Loucy (cell line): ENCODE measurements around the gene CORO7.
"Not testable (repeated sequence)": the region's sequence is repeated elsewhere in the genome, so short reads cannot be mapped to it uniquely, and the experiment has no call there.

ENCODE experiments used
- H2AFZ ChIP-seq: fragments of 200-600 bp; sonication (generic); 2 replicates; pipeline ENCODE4 v1.6.0; 2016; ENCODE audit warnings: antibody characterized with exemption, mild to moderate bottlenecking, low read length, moderate library complexity
- H3F3A ChIP-seq: fragments of 200-600 bp; 2 replicates; pipeline ENCODE4 v1.6.0; 2016; ENCODE audit warnings: antibody characterized with exemption, low read depth, mild to moderate bottlenecking
- H3K27me3 ChIP-seq: fragments of 200-600 bp; sonication (generic); 2 replicates; pipeline ENCODE4 v1.6.1; 2014; ENCODE audit warnings: low read length, mild to moderate bottlenecking; ENCODE audit not compliant: insufficient read depth, poor library complexity, severe bottlenecking
- H3K36me3 ChIP-seq: fragments of 200-600 bp; sonication (generic); 2 replicates; pipeline ENCODE4 v1.6.1; 2016; ENCODE audit warnings: low read length; ENCODE audit not compliant: insufficient read depth
- H3K4me1 ChIP-seq: fragments of 200-600 bp; sonication (generic); 2 replicates; pipeline ENCODE4 v1.5.1; 2014; ENCODE audit warnings: low read length, mild to moderate bottlenecking; ENCODE audit not compliant: insufficient read depth, poor library complexity, severe bottlenecking
- H3K4me2 ChIP-seq: fragments of 200-600 bp; sonication (generic); 2 replicates; pipeline ENCODE4 v1.6.0; 2014; ENCODE audit warnings: antibody characterized with exemption, low read length, low read depth, mild to moderate bottlenecking; ENCODE audit not compliant: poor library complexity, severe bottlenecking
- H3K4me3 ChIP-seq: fragments of 200-600 bp; sonication (generic); 2 replicates; pipeline ENCODE4 v1.5.1; 2014; ENCODE audit warnings: low read length, mild to moderate bottlenecking, mixed read lengths; ENCODE audit not compliant: poor library complexity, severe bottlenecking
- H3K79me2 ChIP-seq: fragments of 200-600 bp; sonication (generic); 2 replicates; pipeline ENCODE4 v1.6.1; 2014; ENCODE audit warnings: low read length; ENCODE audit not compliant: insufficient read depth
- H3K9ac ChIP-seq: fragments of 200-600 bp; sonication (generic); 2 replicates; pipeline ENCODE4 v1.6.0; 2014; ENCODE audit warnings: mild to moderate bottlenecking, low read depth, low read length, moderate library complexity; ENCODE audit not compliant: poor library complexity, severe bottlenecking
- H3K9me2 ChIP-seq: fragments of 200-600 bp; sonication (generic); replicated peaks from 2 replicates; pipeline ENCODE4 v1.6.1; 2016; ENCODE audit warnings: low read depth, low read length, mixed read lengths
- H3K9me3 ChIP-seq: fragments of 200-600 bp; sonication (generic); 2 replicates; pipeline ENCODE4 v1.6.1; 2014; ENCODE audit warnings: mild to moderate bottlenecking, antibody characterized with exemption, low read length, low read depth; ENCODE audit not compliant: insufficient read depth
- H4K20me1 ChIP-seq: fragments of 200-600 bp; sonication (generic); 2 replicates; pipeline ENCODE4 v1.6.0; 2014; ENCODE audit warnings: antibody characterized with exemption, low read length, mild to moderate bottlenecking; ENCODE audit not compliant: insufficient read depth, poor library complexity, severe bottlenecking
- CTCF ChIP-seq: fragments of 200-600 bp; sonication (generic); conservative IDR thresholded peaks from 2 replicates; pipeline ENCODE4 v1.5.1; 2014; ENCODE audit warnings: mild to moderate bottlenecking, antibody characterized with exemption, low read length
- EZH2phosphoT487 ChIP-seq: fragments of 200-600 bp; IDR thresholded peaks from 2 replicates; pipeline ENCODE4 v1.6.1; 2018; ENCODE audit warnings: antibody characterized with exemption, mild to moderate bottlenecking, moderate library complexity, borderline replicate concordance

The CORO7 gene

GRCh38 chr16:4334724-4335495 is 81.5 kb downstream of the CORO7 start:
- no peaks in the 10 kb centered on the region for H3K36me3 ChIP-seq
- H3K4me1 ChIP-seq: no peaks in the 10 kb centered on the region
- no peaks in the 10 kb centered on the region for H3K9me3 ChIP-seq
- H3K27me3 ChIP-seq: no peaks in the 10 kb centered on the region
- H3F3A ChIP-seq: no peaks in the 10 kb centered on the region
- H3K4me2 ChIP-seq: no peak overlapping the region
- H4K20me1 ChIP-seq: no peaks in the 10 kb centered on the region
- H3K9ac ChIP-seq: no peak overlapping the region
- H2AFZ ChIP-seq: no peak overlapping the region
- TF ChIP-seq CTCF (no peak), EZH2phosphoT487 (no peak)
- H3K4me3 ChIP-seq: no peak overlapping the region
- no peaks in the 10 kb centered on the region for H3K9me2 ChIP-seq
- H3K79me2 ChIP-seq: no peaks in the 10 kb centered on the region

- not testable (repeated sequence) for H4K20me1 ChIP-seq, H3K4me3 ChIP-seq, H3K79me2 ChIP-seq, H3K9me2 ChIP-seq, H3K36me3 ChIP-seq, H3K9ac ChIP-seq, H3K4me2 ChIP-seq, H2AFZ ChIP-seq, H3F3A ChIP-seq, H3K9me3 ChIP-seq, H3K4me1 ChIP-seq, H3K27me3 ChIP-seq
Measured at GRCh38 chr16:4333714-4334113, 82.7 kb downstream of the CORO7 start.

- Histone ChIP-seq H2AFZ (no peak overlapping the region), H3K79me2 (no peaks in the 10 kb centered on the region), H3K4me1 (no peaks in the 10 kb centered on the region), H3K36me3 (no peaks in the 10 kb centered on the region), H3F3A (no peaks in the 10 kb centered on the region), H3K4me3 (no peak overlapping the region), H4K20me1 (no peaks in the 10 kb centered on the region), H3K4me2 (no peak overlapping the region), H3K9ac (no peak overlapping the region), H3K9me2 (no peaks in the 10 kb centered on the region), H3K9me3 (no peaks in the 10 kb centered on the region), H3K27me3 (no peaks in the 10 kb centered on the region)
- TF ChIP-seq EZH2phosphoT487: no peak
- TF ChIP-seq CTCF: no peak
Measured at GRCh38 chr16:4333308-4333638, 83.1 kb downstream of the CORO7 start.

GRCh38 chr16:4332623-4333307 is 83.6 kb downstream of the CORO7 start:
- TF ChIP-seq EZH2phosphoT487 (no peak), CTCF (no peak)
- Histone ChIP-seq H3K4me2 (no peak overlapping the region), H3K27me3 (no peaks in the 10 kb centered on the region), H3K79me2 (no peaks in the 10 kb centered on the region), H3K36me3 (no peaks in the 10 kb centered on the region), H3K9me3 (no peaks in the 10 kb centered on the region), H4K20me1 (no peaks in the 10 kb centered on the region), H3K4me1 (no peaks in the 10 kb centered on the region), H2AFZ (no peak overlapping the region), H3K9ac (no peak overlapping the region), H3F3A (no peaks in the 10 kb centered on the region), H3K4me3 (no peak overlapping the region), H3K9me2 (no peaks in the 10 kb centered on the region)
